Lower lobe of right lung (tissue), 2 donors: ENCODE data around the gene KIAA0825. TPM values are rescaled to one million over a fixed set of nuclear protein-coding genes. Genes with fewer than 3 reads are reported as not detected.

Experiments
- ATAC-seq, 2 donors: fragments of 200-7000 bp; cut with Tn5 transposase; one replicate each; pipeline ENCODE4 v1.9.1; 2020 to 2022; ENCODE audit warnings: mild to moderate bottlenecking in 2 of 2, moderate library complexity in 2 of 2
- DNase-seq: peaks from one replicate; pipeline ENCODE4 v3.0.0-alpha.2; 2020
- H3K27ac ChIP-seq: fragments of 200-600 bp; one replicate; pipeline ENCODE4 v1.8.0; 2022
- H3K27me3 ChIP-seq: fragments of 200-600 bp; one replicate; pipeline ENCODE4 v1.8.0; 2022; ENCODE audit warnings: low read depth
- H3K36me3 ChIP-seq: fragments of 200-600 bp; one replicate; pipeline ENCODE4 v1.8.0; 2022; ENCODE audit warnings: mild to moderate bottlenecking
- H3K4me1 ChIP-seq: fragments of 200-600 bp; one replicate; pipeline ENCODE4 v1.8.0; 2022
- H3K4me3 ChIP-seq: fragments of 200-600 bp; one replicate; pipeline ENCODE4 v1.8.0; 2022; ENCODE audit warnings: mild to moderate bottlenecking
- H3K9me3 ChIP-seq: fragments of 200-600 bp; one replicate; pipeline ENCODE4 v1.8.0; 2022
- CTCF ChIP-seq: fragments of 200-600 bp; IDR thresholded peaks from one replicate; pipeline ENCODE4 v1.8.0; 2022; ENCODE audit warnings: antibody characterized with exemption, mild to moderate bottlenecking
- intact Hi-C: fragments of 100-400 bp; cut with DNase I; formaldehyde crosslinking; loops from one replicate; pipeline ENCODE4 v1.11.0; 2022
- total RNA-seq: library from RNA; stranded (reverse); fragmentation: NEBNext Ultra II Directional; extraction: Animal tissue kit (Norgen Biotek cat#: 25700); gene quantifications from one replicate; pipeline ENCODE4 v1.2.1, GENCODE V29; 2021
- donor health status: DM: no; HTN: yes; CAD: no; lungs with severe emphysema.

Gene KIAA0825
- total RNA-seq, 1 donor from 2014 or later, result 5.5 TPM

- DNase-seq (no peak), ATAC-seq (no peak)
- intact Hi-C loops, result no loop called here
- Histone ChIP-seq H3K36me3 (no peaks in the 10 kb centered on the region), H3K9me3 (no peaks in the 10 kb centered on the region), H3K27me3 (no peaks in the 10 kb centered on the region), H3K4me1 (no peaks in the 10 kb centered on the region), H3K4me3 (no peak overlapping the region), H3K27ac (no peak overlapping the region)
- no peak for TF ChIP-seq CTCF
These were observed 307.6 kb downstream of the KIAA0825 start for GRCh38 chr5:94310833-94311232.

GRCh38 chr5:94309141-94309540 is 309.3 kb downstream of the KIAA0825 start:
- H3K27ac ChIP-seq, result no peak overlapping the region
- H3K4me3 ChIP-seq, result no peak overlapping the region
- H3K36me3 ChIP-seq, result no peaks in the 10 kb centered on the region
- H3K4me1 ChIP-seq, result no peaks in the 10 kb centered on the region
- no peaks in the 10 kb centered on the region for H3K9me3 ChIP-seq
- intact Hi-C loops, result no loop called here
- ATAC-seq (no peak), DNase-seq (no peak)
- TF ChIP-seq CTCF, result no peak
- H3K27me3 ChIP-seq, result no peaks in the 10 kb centered on the region

- Histone ChIP-seq H3K27ac (no peak overlapping the region), H3K4me3 (no peak overlapping the region), H3K4me1 (no peaks in the 10 kb centered on the region), H3K27me3 (no peaks in the 10 kb centered on the region), H3K36me3 (no peaks in the 10 kb centered on the region), H3K9me3 (no peaks in the 10 kb centered on the region)
- ATAC-seq (no peak), DNase-seq (no peak)
- no peak for TF ChIP-seq CTCF
- intact Hi-C loops, result no loop called here
These were observed 310.0 kb downstream of the KIAA0825 start for GRCh38 chr5:94308442-94308841.

GRCh38 chr5:94304146-94304545 is 314.3 kb downstream of the KIAA0825 start:
- ATAC-seq, result no peak
- no peaks in the 10 kb centered on the region for H3K27me3 ChIP-seq
- no peaks in the 10 kb centered on the region for H3K4me1 ChIP-seq

GRCh38 chr5:94288937-94289336 is 329.5 kb downstream of the KIAA0825 start:
- Histone ChIP-seq H3K27me3 (no peaks in the 10 kb centered on the region), H3K4me1 (no peaks in the 10 kb centered on the region), H3K9me3 (peaks cover 4% of the 10 kb centered on the region), H3K36me3 (no peaks in the 10 kb centered on the region), H3K4me3 (no peak overlapping the region), H3K27ac (no peak overlapping the region)
- intact Hi-C loops, result no loop called here
- no peak for ATAC-seq
- no peak for TF ChIP-seq CTCF
- no peak for DNase-seq

More at GRCh38 chr5:94304146-94304545, 314.3 kb downstream of the KIAA0825 start:
- DNase-seq, result no peak
- no peaks in the 10 kb centered on the region for H3K36me3 ChIP-seq
- no peak overlapping the region for H3K27ac ChIP-seq
- TF ChIP-seq CTCF, result no peak
- H3K4me3 ChIP-seq, result no peak overlapping the region
- H3K9me3 ChIP-seq, result no peaks in the 10 kb centered on the region
- intact Hi-C loops, result no loop called here

GRCh38 chr5:94285984-94286383 is 332.4 kb downstream of the KIAA0825 start:
- no peak for TF ChIP-seq CTCF
- intact Hi-C loops, result no loop called here
- no peak for DNase-seq
- no peaks in the 10 kb centered on the region for H3K27me3 ChIP-seq
- H3K9me3 ChIP-seq, result no peaks in the 10 kb centered on the region
- no peak overlapping the region for H3K27ac ChIP-seq
- H3K4me1 ChIP-seq, result no peaks in the 10 kb centered on the region
- H3K36me3 ChIP-seq, result no peaks in the 10 kb centered on the region
- ATAC-seq, result peak in 1 of 2 donors; percentile 41
- H3K4me3 ChIP-seq, result no peak overlapping the region
